GM19455 (cell line): Measurements from ENCODE around the gene TCHP.
"Not testable (repeated sequence)": the region's sequence is repeated elsewhere in the genome, so short reads cannot be mapped to it uniquely, and the experiment has no call there.

Experiments used
- ATAC-seq: cut with Tn5 transposase; IDR thresholded peaks from one replicate; pipeline ENCODE4 v1.9.1; 2021; ENCODE audit not compliant: unreplicated experiment

The TCHP gene

GRCh38 chr12:109899783-109900751 is at the start of gene TCHP:
TCHP (plus strand) TSS chr12:109900274; CDS start chr12:109903027, 2,753 bp downstream.
- ATAC-seq: peak; percentile 76

- ATAC-seq: not testable (repeated sequence)
These were observed 49.6 kb upstream of the TCHP start for GRCh38 chr12:109850518-109850917.

- ATAC-seq: no peak
These were observed 44.7 kb upstream of the TCHP start for GRCh38 chr12:109855377-109855776.

- ATAC-seq: no peak
These were observed 42.4 kb upstream of the TCHP start for GRCh38 chr12:109857715-109858114.

- no peak for ATAC-seq
These were observed 41.3 kb upstream of the TCHP start for GRCh38 chr12:109858764-109859163.

- no peak for ATAC-seq
These were observed 39.1 kb upstream of the TCHP start for GRCh38 chr12:109860977-109861376.

- ATAC-seq: no peak
These were observed 38.3 kb upstream of the TCHP start for GRCh38 chr12:109861689-109862314.

- ATAC-seq: not testable (repeated sequence)
These were observed 37.6 kb upstream of the TCHP start for GRCh38 chr12:109862491-109862890.

- no peak for ATAC-seq
These were observed 36.0 kb upstream of the TCHP start for GRCh38 chr12:109863847-109864712.

GRCh38 chr12:109864916-109865315 is 35.2 kb upstream of the TCHP start:
- no peak for ATAC-seq

- ATAC-seq: no peak
These were observed 31.7 kb upstream of the TCHP start for GRCh38 chr12:109868182-109869051.

- ATAC-seq: no peak
These were observed 29.4 kb upstream of the TCHP start for GRCh38 chr12:109870648-109871047.

- ATAC-seq: no peak
These were observed 28.3 kb upstream of the TCHP start for GRCh38 chr12:109871668-109872314.

GRCh38 chr12:109873653-109874052 is 26.4 kb upstream of the TCHP start:
- ATAC-seq: no peak

GRCh38 chr12:109875572-109876131 is 24.4 kb upstream of the TCHP start:
- ATAC-seq: no peak

GRCh38 chr12:109876406-109876805 is 23.7 kb upstream of the TCHP start:
- ATAC-seq: no peak

- ATAC-seq: no peak
These were observed 22.4 kb upstream of the TCHP start for GRCh38 chr12:109877504-109878246.

GRCh38 chr12:109878247-109878625 is 21.8 kb upstream of the TCHP start:
- ATAC-seq: no peak

- no peak for ATAC-seq
These were observed 21.3 kb upstream of the TCHP start for GRCh38 chr12:109878749-109879148.
